Stimulated activated CD4-positive, alpha-beta T cell treated with anti-CD3 and anti-CD28 coated beads, TNF-alpha, amount 100 ng/mL, for 4 hours (primary cell): Measurements from ENCODE around the gene GOLGA7B.

Experiments
- DNase-seq, 3 experiments: peaks; one replicate each; pipeline ENCODE4 v3.0.0-alpha.2; 2020; ENCODE audit warnings: low read depth in 3 of 3

The GOLGA7B gene

GRCh38 chr10:97849687-97850402 lies at the start of gene GOLGA7B:
GOLGA7B (plus strand) TSS chr10:97849843; CDS start chr10:97850304, 461 bp downstream.
- DNase-seq = peak; percentile 35 to 49 (median 39)

- no peak for DNase-seq
Observed at GRCh38 chr10:97800474-97800873, 49.2 kb upstream of the GOLGA7B start.

GRCh38 chr10:97801422-97801821 lies 48.2 kb upstream of the GOLGA7B start:
- no peak for DNase-seq

GRCh38 chr10:97805096-97805884 lies 44.4 kb upstream of the GOLGA7B start:
- no peak for DNase-seq

GRCh38 chr10:97805949-97806348 lies 43.7 kb upstream of the GOLGA7B start:
- DNase-seq = no peak

GRCh38 chr10:97810446-97810845 lies 39.2 kb upstream of the GOLGA7B start:
- DNase-seq = no peak

GRCh38 chr10:97811958-97812357 lies 37.7 kb upstream of the GOLGA7B start:
- no peak for DNase-seq

GRCh38 chr10:97812696-97813095 lies 36.9 kb upstream of the GOLGA7B start:
- DNase-seq = no peak

- DNase-seq = no peak
Observed at GRCh38 chr10:97813311-97813710, 36.3 kb upstream of the GOLGA7B start.

- no peak for DNase-seq
Observed at GRCh38 chr10:97814996-97815395, 34.6 kb upstream of the GOLGA7B start.

GRCh38 chr10:97816609-97817008 lies 33.0 kb upstream of the GOLGA7B start:
- no peak for DNase-seq

GRCh38 chr10:97818572-97818971 lies 31.1 kb upstream of the GOLGA7B start:
- no peak for DNase-seq

GRCh38 chr10:97820096-97820704 lies 29.4 kb upstream of the GOLGA7B start:
- no peak for DNase-seq

GRCh38 chr10:97821308-97822038 lies 28.2 kb upstream of the GOLGA7B start:
- DNase-seq = no peak

GRCh38 chr10:97822261-97822687 lies 27.4 kb upstream of the GOLGA7B start:
- DNase-seq = no peak

GRCh38 chr10:97823734-97824133 lies 25.9 kb upstream of the GOLGA7B start:
- no peak for DNase-seq

- no peak for DNase-seq
Observed at GRCh38 chr10:97825020-97825760, 24.5 kb upstream of the GOLGA7B start.

- no peak for DNase-seq
Observed at GRCh38 chr10:97826892-97827291, 22.8 kb upstream of the GOLGA7B start.

GRCh38 chr10:97827702-97828291 lies 21.8 kb upstream of the GOLGA7B start:
- no peak for DNase-seq

GRCh38 chr10:97828721-97829120 lies 20.9 kb upstream of the GOLGA7B start:
- DNase-seq = no peak

GRCh38 chr10:97830064-97830463 lies 19.6 kb upstream of the GOLGA7B start:
- no peak for DNase-seq
